Tibial artery (tissue), 4 donors: Measurements from ENCODE around the gene EPB41.
"Not testable (repeated sequence)": the region's sequence is repeated elsewhere in the genome, so short reads cannot be mapped to it uniquely, and the experiment has no call there.

ENCODE experiments used
- DNase-seq, 2 donors: peaks; one replicate each; pipeline ENCODE4 v3.0.0-alpha.2; 2019
- H3K27ac ChIP-seq, 2 donors: fragments of 200-600 bp; sonication (generic) in 1 of 2; 1 replicate in 1 of 2; 2 replicates in 1 of 2; pipeline ENCODE4 v1.5.1; 2018 to 2019; ENCODE audit warnings: mild to moderate bottlenecking in 1 of 2
- H3K27me3 ChIP-seq, 2 donors: fragments of 200-600 bp; sonication (generic) in 1 of 2; one replicate each; pipeline versions ENCODE4 v1.5.1 to v1.6.0; 2016 to 2019
- H3K36me3 ChIP-seq, 3 donors: fragments of 200-600 bp; sonication (generic) in 2 of 3; one replicate each; pipeline ENCODE4 v1.5.1; 2016 to 2019; ENCODE audit warnings: mild to moderate bottlenecking in 2 of 3
- H3K4me1 ChIP-seq, 4 donors: fragments of 200-600 bp; sonication (generic) in 2 of 4; 1 replicate in 3 of 4; 2 replicates in 1 of 4; pipeline ENCODE4 v1.5.1; 2016 to 2019
- H3K4me3 ChIP-seq, 2 donors: fragments of 200-600 bp; sonication (generic) in 1 of 2; 1 replicate in 1 of 2; 2 replicates in 1 of 2; pipeline ENCODE4 v1.5.1; 2018 to 2019; ENCODE audit warnings: mild to moderate bottlenecking in 2 of 2
- H3K9me3 ChIP-seq, 3 donors: fragments of 200-600 bp; sonication (generic) in 1 of 3; one replicate each; pipeline ENCODE4 v1.5.1; 2016 to 2019
- intact Hi-C: fragments of 100-400 bp; cut with DNase I; formaldehyde crosslinking; loops from one replicate; pipeline ENCODE4 v1.15.0; 2023; ENCODE audit warnings: low total_unique reads
- TF ChIP-seq, protein P1 (sequence below), 2 experiments: fragments of 200-600 bp in 1 of 2; fragments of 450-650 bp in 1 of 2; IDR thresholded peaks; one replicate each; pipeline ENCODE4 v1.5.1; 2017 to 2019; ENCODE audit warnings: antibody characterized with exemption in 2 of 2, mild to moderate bottlenecking in 1 of 2, moderate library complexity in 1 of 2

EPB41 gene

DNA sequence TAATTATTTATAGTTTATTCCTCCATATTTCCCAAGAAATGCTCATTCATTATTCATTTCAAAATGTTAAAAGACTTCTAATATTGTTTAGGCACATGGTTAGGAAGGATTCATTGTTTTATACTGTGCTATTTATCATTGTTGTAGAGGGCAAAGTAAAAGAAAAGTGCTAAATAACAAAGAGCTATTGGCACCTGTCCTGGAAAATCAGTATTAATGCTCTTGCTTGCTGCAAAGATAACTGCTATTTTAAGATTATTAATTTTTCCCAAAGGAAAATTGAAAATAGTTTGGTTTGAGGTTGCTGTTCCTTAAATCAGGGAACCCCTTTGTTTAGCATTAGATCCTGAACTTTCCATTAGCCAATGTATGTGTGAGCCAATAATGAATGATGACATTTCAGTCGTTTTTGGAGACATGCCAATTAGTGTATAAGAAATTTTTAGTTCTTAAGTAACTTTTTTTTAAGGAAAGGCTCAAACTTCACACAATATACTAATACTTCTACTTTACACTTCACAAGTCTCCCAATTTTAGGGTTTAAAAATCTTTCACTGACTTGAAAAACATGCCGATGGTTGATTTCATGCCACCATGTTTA is 39.9 kb downstream of the EPB41 start:
- H3K4me1 ChIP-seq, result no peaks in the 10 kb centered on the region
- no peaks in the 10 kb centered on the region for H3K9me3 ChIP-seq
- no peak for DNase-seq
- H3K27ac ChIP-seq, result no peak overlapping the region
- no peaks in the 10 kb centered on the region for H3K36me3 ChIP-seq
- TF ChIP-seq, protein P1, sequence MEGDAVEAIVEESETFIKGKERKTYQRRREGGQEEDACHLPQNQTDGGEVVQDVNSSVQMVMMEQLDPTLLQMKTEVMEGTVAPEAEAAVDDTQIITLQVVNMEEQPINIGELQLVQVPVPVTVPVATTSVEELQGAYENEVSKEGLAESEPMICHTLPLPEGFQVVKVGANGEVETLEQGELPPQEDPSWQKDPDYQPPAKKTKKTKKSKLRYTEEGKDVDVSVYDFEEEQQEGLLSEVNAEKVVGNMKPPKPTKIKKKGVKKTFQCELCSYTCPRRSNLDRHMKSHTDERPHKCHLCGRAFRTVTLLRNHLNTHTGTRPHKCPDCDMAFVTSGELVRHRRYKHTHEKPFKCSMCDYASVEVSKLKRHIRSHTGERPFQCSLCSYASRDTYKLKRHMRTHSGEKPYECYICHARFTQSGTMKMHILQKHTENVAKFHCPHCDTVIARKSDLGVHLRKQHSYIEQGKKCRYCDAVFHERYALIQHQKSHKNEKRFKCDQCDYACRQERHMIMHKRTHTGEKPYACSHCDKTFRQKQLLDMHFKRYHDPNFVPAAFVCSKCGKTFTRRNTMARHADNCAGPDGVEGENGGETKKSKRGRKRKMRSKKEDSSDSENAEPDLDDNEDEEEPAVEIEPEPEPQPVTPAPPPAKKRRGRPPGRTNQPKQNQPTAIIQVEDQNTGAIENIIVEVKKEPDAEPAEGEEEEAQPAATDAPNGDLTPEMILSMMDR (IDR thresholded peaks at IDR 0.05), result no peak
- intact Hi-C loops, result no loop called here
- no peak overlapping the region for H3K4me3 ChIP-seq
- no peaks in the 10 kb centered on the region for H3K27me3 ChIP-seq

DNA sequence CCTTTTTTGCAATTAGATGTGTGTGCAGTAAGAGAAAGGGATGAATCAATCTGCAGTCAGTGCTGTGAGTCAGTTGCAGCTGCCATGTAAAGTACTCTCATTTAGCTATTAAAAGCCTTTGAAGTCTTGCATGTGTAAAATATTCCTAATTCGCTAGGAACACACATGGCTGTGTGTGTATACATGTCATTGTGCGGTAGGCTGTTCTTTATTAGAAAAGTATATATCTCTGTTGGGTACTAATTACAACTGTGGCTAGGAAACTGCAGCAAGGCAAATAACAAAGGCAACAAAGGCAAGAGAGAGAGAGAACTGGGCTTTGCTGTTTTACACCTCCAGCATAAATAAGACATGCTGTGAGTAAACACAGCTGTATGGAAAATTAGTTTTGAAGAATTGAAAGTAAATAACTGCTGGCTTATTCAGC is 41.7 kb downstream of the EPB41 start:
- no peak for DNase-seq
- Histone ChIP-seq H3K27ac (no peak overlapping the region), H3K36me3 (no peaks in the 10 kb centered on the region), H3K4me1 (no peaks in the 10 kb centered on the region), H3K9me3 (no peaks in the 10 kb centered on the region), H3K27me3 (no peaks in the 10 kb centered on the region), H3K4me3 (no peak overlapping the region)
- TF ChIP-seq, protein P1 (IDR thresholded peaks at IDR 0.05), result no peak
- intact Hi-C loops, result no loop called here

- H3K27me3 ChIP-seq, H3K9me3 ChIP-seq, H3K4me3 ChIP-seq, H3K27ac ChIP-seq, intact Hi-C loops, DNase-seq, H3K36me3 ChIP-seq, H3K4me1 ChIP-seq: not testable (repeated sequence)
These were observed 47.9 kb downstream of the EPB41 start for GRCh38 chr1:28962114-28962831.

DNA sequence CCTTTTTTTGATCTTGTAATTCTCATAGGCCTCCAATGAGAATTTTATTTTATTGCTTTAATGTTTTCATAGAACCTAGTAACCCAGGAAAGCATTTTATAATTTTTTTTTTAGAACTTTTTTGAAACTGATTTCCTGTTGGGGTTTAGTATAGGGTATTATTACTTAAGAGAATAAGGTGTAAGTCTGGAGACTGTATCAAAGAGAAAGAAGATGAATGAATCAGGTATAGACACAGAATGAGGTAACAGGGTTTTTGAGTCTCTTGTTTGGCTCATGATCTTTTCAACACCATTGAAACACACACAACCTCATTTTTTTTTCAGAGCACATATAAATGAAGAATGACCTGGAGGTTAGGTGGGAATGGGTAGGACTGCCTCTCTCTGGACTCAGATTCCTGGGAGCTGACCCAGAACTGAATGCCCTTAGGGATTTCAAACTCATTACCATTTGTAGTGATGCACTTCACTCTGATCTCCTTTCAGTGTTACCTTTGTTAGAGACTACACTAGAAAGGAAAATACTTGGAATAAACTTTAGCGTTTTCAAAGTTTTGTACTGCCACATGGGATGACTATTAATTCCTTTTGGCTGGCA is 51.0 kb downstream of the EPB41 start:
- intact Hi-C loops, result no loop called here

GRCh38 chr1:28966617-28967016 is 52.2 kb downstream of the EPB41 start:
- Histone ChIP-seq H3K36me3 (no peaks in the 10 kb centered on the region), H3K9me3 (no peaks in the 10 kb centered on the region), H3K27me3 (no peaks in the 10 kb centered on the region), H3K4me3 (no peak overlapping the region), H3K4me1 (no peaks in the 10 kb centered on the region), H3K27ac (no peak overlapping the region)
- DNase-seq, result no peak
- TF ChIP-seq, protein P1 (IDR thresholded peaks at IDR 0.05), result no peak
- intact Hi-C loops, result no loop called here

More for the DNA sequence above, 51.0 kb downstream of the EPB41 start:
- DNase-seq, result no peak
- H3K27me3 ChIP-seq, result no peaks in the 10 kb centered on the region
- no peaks in the 10 kb centered on the region for H3K9me3 ChIP-seq
- no peaks in the 10 kb centered on the region for H3K4me1 ChIP-seq
- no peak overlapping the region for H3K4me3 ChIP-seq
- H3K27ac ChIP-seq, result no peak overlapping the region
- TF ChIP-seq, protein P1 (IDR thresholded peaks at IDR 0.05), result no peak
- H3K36me3 ChIP-seq, result no peaks in the 10 kb centered on the region
